Breast epithelium (tissue), 3 donors: ENCODE results near the gene LPAR3.

Experiments used
- POLR2A ChIP-seq: fragments of 450-650 bp; IDR thresholded peaks from one replicate; pipeline ENCODE4 v1.6.1; 2016; ENCODE audit warnings: antibody characterized with exemption, mild to moderate bottlenecking, moderate library complexity
- POLR2AphosphoS5 ChIP-seq, 3 donors: sonication (generic); formaldehyde crosslinking; IDR thresholded peaks; one replicate each; pipeline ENCODE4 v1.6.1; 2017; ENCODE audit warnings: antibody characterized with exemption in 3 of 3

DNA sequence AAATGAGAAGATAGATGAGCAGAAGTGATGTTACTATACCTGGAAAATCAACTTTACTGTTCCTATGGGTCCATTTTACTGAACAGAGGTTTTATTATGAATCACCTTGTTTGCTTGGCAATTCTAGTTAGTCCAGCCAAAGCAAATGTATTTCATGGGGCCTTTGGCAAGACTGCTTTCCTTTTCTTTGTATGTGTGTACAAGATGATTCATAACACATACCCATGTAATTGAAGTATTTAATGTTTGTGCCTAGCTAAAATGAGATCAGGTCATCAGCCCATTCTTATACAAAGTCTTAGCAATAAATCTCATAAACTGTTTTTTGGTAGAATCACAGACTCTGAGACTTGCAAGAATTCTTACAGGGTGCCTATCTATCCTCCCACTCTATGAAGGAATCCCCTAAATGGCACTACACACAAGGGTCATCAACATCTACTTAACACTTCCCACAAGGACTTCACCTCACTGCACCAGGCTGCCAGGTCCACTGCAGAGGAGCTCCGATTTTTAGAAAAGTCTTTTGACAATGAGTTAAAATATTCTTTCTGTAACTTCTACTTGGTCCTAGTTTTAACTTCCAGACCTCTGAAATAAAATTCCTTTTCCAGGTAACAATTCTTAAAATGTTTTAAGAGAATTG lies 58.5 kb downstream of the LPAR3 start:
- TF ChIP-seq POLR2A (no peak), POLR2AphosphoS5 (IDR thresholded peaks at IDR 0.05) (no peak)
